ENCODE results near the gene IFNE.

IFNE gene

GRCh38 chr9:21504894-21505293 is 22.8 kb upstream of the IFNE start:
- Histone ChIP-seq H3K36me3 (no peaks in the 10 kb centered on the region), H3K4me1 (no peaks in the 10 kb centered on the region), H3K9me3 (no peaks in the 10 kb centered on the region), H3K4me3 (ENCODE audit: low read depth, low read length) (no peak overlapping the region), H3K27me3 (no peaks in the 10 kb centered on the region)
- no peak for TF ChIP-seq CTCF (IDR thresholded peaks at IDR 0.05; ENCODE audit: low read depth, low read length)
- DNase-seq, result no peak

GRCh38 chr9:21504113-21504512 is 22.0 kb upstream of the IFNE start:
- no peak for DNase-seq
- H3K27me3 ChIP-seq, result no peaks in the 10 kb centered on the region
- TF ChIP-seq CTCF (IDR thresholded peaks at IDR 0.05; ENCODE audit: low read depth, low read length), result no peak
- H3K4me3 ChIP-seq (ENCODE audit: low read depth, low read length), result no peak overlapping the region
- H3K9me3 ChIP-seq, result no peaks in the 10 kb centered on the region
- no peaks in the 10 kb centered on the region for H3K36me3 ChIP-seq
- no peaks in the 10 kb centered on the region for H3K4me1 ChIP-seq

GRCh38 chr9:21502586-21502985 is 20.5 kb upstream of the IFNE start:
- Histone ChIP-seq H3K4me3 (ENCODE audit: low read depth, low read length) (no peak overlapping the region), H3K27me3 (no peaks in the 10 kb centered on the region), H3K9me3 (no peaks in the 10 kb centered on the region), H3K4me1 (no peaks in the 10 kb centered on the region), H3K36me3 (no peaks in the 10 kb centered on the region)
- TF ChIP-seq CTCF (IDR thresholded peaks at IDR 0.05; ENCODE audit: low read depth, low read length), result no peak
- no peak for DNase-seq

GRCh38 chr9:21499912-21500311 is 17.8 kb upstream of the IFNE start:
- no peaks in the 10 kb centered on the region for H3K9me3 ChIP-seq
- H3K4me1 ChIP-seq, result no peaks in the 10 kb centered on the region
- no peak overlapping the region for H3K4me3 ChIP-seq (ENCODE audit: low read depth, low read length)
- H3K27me3 ChIP-seq, result no peaks in the 10 kb centered on the region
- DNase-seq, result no peak
- TF ChIP-seq CTCF (IDR thresholded peaks at IDR 0.05; ENCODE audit: low read depth, low read length), result no peak
- H3K36me3 ChIP-seq, result no peaks in the 10 kb centered on the region

GRCh38 chr9:21491756-21492155 is 9.6 kb upstream of the IFNE start:
- H3K27me3 ChIP-seq, result no peaks in the 10 kb centered on the region
- no peak overlapping the region for H3K4me3 ChIP-seq (ENCODE audit: low read depth, low read length)
- no peak for TF ChIP-seq CTCF (IDR thresholded peaks at IDR 0.05; ENCODE audit: low read depth, low read length)
- H3K36me3 ChIP-seq, result no peaks in the 10 kb centered on the region
- no peak for DNase-seq
- no peaks in the 10 kb centered on the region for H3K4me1 ChIP-seq
- H3K9me3 ChIP-seq, result no peaks in the 10 kb centered on the region

GRCh38 chr9:21481470-21482056 is 550 bp downstream of the IFNE start:
- no peak for DNase-seq
- TF ChIP-seq CTCF (IDR thresholded peaks at IDR 0.05; ENCODE audit: low read depth, low read length), result no peak
- no peaks in the 10 kb centered on the region for H3K9me3 ChIP-seq
- H3K36me3 ChIP-seq, result no peaks in the 10 kb centered on the region
- H3K4me1 ChIP-seq, result no peaks in the 10 kb centered on the region
- H3K27me3 ChIP-seq, result no peaks in the 10 kb centered on the region
- no peak overlapping the region for H3K4me3 ChIP-seq (ENCODE audit: low read depth, low read length)
